ENCODE results near the gene KIF15. TPM values are rescaled to one million over a fixed set of nuclear protein-coding genes. Genes with fewer than 3 reads are reported as not detected.

The KIF15 gene
- polyA plus RNA-seq, 1 donor from 2014 or later, result 5.8 TPM

DNA sequence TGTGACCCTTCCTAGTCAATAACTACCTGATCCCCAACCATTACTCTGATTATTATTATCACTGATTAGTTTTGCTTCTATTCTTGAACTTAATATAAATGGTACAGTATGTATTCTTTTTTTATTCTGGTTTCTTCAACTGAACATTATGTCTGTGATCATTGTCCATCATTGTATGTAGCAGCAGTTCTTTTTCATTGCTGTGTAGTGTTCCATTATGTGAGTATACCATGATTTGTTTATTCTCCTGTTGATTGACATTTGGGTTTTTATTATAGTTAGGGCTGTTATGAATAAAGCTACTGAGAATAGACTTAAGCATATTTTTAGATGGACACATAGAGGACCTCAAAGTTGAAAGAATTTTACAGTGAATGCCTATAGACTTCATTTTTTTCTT is 2.7 kb downstream of the KIF15 start:
- Histone ChIP-seq H3K36me3 (ENCODE audit: insufficient read depth, low read length) (no peaks in the 10 kb centered on the region), H3K27me3 (ENCODE audit: insufficient read depth, low read depth, low read length) (no peaks in the 10 kb centered on the region), H3K9me3 (ENCODE audit: low read length) (no peaks in the 10 kb centered on the region), H3F3A (ENCODE audit: insufficient read depth, low read length, poor library complexity, severe bottlenecking) (no peaks in the 10 kb centered on the region), H4K20me1 (ENCODE audit: insufficient read depth) (no peaks in the 10 kb centered on the region), H3K4me3 (ENCODE audit: low read length) (no peak overlapping the region), H3K9ac (ENCODE audit: low read length) (no peak overlapping the region), H2AFZ (ENCODE audit: low read depth, low read length) (no peak overlapping the region), H3K4me2 (ENCODE audit: low read length) (no peak overlapping the region), H3K79me2 (replicated peaks; ENCODE audit: insufficient read depth, low read length) (peaks cover 21% of the 10 kb centered on the region), H3K9me2 (ENCODE audit: insufficient read depth, low read length) (no peaks in the 10 kb centered on the region), H3K27ac (ENCODE audit: low read length) (no peak overlapping the region)
- TF ChIP-seq, protein P1, sequence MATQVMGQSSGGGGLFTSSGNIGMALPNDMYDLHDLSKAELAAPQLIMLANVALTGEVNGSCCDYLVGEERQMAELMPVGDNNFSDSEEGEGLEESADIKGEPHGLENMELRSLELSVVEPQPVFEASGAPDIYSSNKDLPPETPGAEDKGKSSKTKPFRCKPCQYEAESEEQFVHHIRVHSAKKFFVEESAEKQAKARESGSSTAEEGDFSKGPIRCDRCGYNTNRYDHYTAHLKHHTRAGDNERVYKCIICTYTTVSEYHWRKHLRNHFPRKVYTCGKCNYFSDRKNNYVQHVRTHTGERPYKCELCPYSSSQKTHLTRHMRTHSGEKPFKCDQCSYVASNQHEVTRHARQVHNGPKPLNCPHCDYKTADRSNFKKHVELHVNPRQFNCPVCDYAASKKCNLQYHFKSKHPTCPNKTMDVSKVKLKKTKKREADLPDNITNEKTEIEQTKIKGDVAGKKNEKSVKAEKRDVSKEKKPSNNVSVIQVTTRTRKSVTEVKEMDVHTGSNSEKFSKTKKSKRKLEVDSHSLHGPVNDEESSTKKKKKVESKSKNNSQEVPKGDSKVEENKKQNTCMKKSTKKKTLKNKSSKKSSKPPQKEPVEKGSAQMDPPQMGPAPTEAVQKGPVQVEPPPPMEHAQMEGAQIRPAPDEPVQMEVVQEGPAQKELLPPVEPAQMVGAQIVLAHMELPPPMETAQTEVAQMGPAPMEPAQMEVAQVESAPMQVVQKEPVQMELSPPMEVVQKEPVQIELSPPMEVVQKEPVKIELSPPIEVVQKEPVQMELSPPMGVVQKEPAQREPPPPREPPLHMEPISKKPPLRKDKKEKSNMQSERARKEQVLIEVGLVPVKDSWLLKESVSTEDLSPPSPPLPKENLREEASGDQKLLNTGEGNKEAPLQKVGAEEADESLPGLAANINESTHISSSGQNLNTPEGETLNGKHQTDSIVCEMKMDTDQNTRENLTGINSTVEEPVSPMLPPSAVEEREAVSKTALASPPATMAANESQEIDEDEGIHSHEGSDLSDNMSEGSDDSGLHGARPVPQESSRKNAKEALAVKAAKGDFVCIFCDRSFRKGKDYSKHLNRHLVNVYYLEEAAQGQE (IDR thresholded peaks at IDR 0.05; ENCODE audit: borderline replicate concordance), result no peak
- TF ChIP-seq CTCF (IDR thresholded peaks at IDR 0.05; ENCODE audit: poor library complexity, severe bottlenecking), result no peak
- no peak for TF ChIP-seq MXI1 (conservative IDR thresholded peaks at IDR 0.05; ENCODE audit: poor library complexity, severe bottlenecking)
- TF ChIP-seq POLR2AphosphoS5 (IDR thresholded peaks at IDR 0.05), result no peak
- no peak for TF ChIP-seq EZH2 (IDR thresholded peaks at IDR 0.05; ENCODE audit: borderline replicate concordance, insufficient read depth, low read length, poor library complexity, severe bottlenecking)
- TF ChIP-seq TAF1 (IDR thresholded peaks at IDR 0.05; ENCODE audit: low read depth), result no peak
- TF ChIP-seq SMC3 (conservative IDR thresholded peaks at IDR 0.05; ENCODE audit: poor library complexity), result no peak
- no peak for TF ChIP-seq EP300 (conservative IDR thresholded peaks at IDR 0.05; ENCODE audit: poor library complexity, severe bottlenecking)
- no peak for TF ChIP-seq RAD21 (conservative IDR thresholded peaks at IDR 0.05)

DNA sequence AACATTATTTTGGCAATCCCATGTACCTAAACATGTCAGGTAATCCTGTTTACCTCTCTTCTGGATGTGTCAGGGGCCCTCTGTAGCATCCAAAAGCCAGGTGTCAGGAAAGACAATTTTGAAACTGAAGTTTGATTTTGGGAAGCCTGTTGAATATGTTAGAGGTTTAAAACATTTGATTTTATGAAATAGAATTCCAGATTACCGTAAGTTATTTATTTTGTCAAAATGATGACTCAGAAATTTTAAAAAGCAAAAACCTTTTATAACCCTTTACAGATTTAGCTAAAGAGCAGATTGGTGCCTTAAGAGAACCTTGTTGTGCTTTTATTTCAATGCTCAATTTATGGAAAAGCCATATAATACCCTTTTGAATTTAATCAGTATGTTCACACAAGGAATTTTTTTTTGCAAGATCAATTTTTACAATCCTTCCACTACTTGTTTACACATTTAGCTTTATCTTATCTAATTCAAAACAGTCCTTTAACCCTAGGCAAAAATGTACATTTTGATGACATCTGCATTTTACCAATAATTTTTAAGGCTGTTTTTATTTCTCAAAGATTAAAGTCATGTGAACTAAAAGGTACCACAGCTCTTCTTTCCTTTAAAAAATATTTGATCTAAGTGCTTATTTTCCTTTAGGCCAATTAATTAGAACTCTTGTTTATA is 10.0 kb downstream of the KIF15 start:
- peaks cover 3% of the 10 kb centered on the region for H3K79me2 ChIP-seq (replicated peaks; ENCODE audit: insufficient read depth, low read length)
- no peak overlapping the region for H3K27ac ChIP-seq (ENCODE audit: low read length)
- H3F3A ChIP-seq (ENCODE audit: insufficient read depth, low read length, poor library complexity, severe bottlenecking), result no peaks in the 10 kb centered on the region
- H3K9me2 ChIP-seq (ENCODE audit: insufficient read depth, low read length), result no peaks in the 10 kb centered on the region
- no peaks in the 10 kb centered on the region for H3K9me3 ChIP-seq (ENCODE audit: low read length)
- H3K4me3 ChIP-seq (ENCODE audit: low read length), result no peak overlapping the region
- H3K27me3 ChIP-seq (ENCODE audit: insufficient read depth, low read depth, low read length), result no peaks in the 10 kb centered on the region
- no peak overlapping the region for H3K4me2 ChIP-seq (ENCODE audit: low read length)
- no peaks in the 10 kb centered on the region for H3K36me3 ChIP-seq (ENCODE audit: insufficient read depth, low read length)
- H3K9ac ChIP-seq (ENCODE audit: low read length), result no peak overlapping the region
- no peak for TF ChIP-seq MXI1 (conservative IDR thresholded peaks at IDR 0.05; ENCODE audit: poor library complexity, severe bottlenecking)
- TF ChIP-seq, protein P1 (IDR thresholded peaks at IDR 0.05; ENCODE audit: borderline replicate concordance), result no peak
- no peak for TF ChIP-seq EZH2 (IDR thresholded peaks at IDR 0.05; ENCODE audit: borderline replicate concordance, insufficient read depth, low read length, poor library complexity, severe bottlenecking)
- TF ChIP-seq POLR2AphosphoS5 (IDR thresholded peaks at IDR 0.05), result no peak
- no peak for TF ChIP-seq SMC3 (conservative IDR thresholded peaks at IDR 0.05; ENCODE audit: poor library complexity)
- no peak for TF ChIP-seq EP300 (conservative IDR thresholded peaks at IDR 0.05; ENCODE audit: poor library complexity, severe bottlenecking)
- no peak for TF ChIP-seq TAF1 (IDR thresholded peaks at IDR 0.05; ENCODE audit: low read depth)
- no peak for TF ChIP-seq CTCF (IDR thresholded peaks at IDR 0.05; ENCODE audit: poor library complexity, severe bottlenecking)
- TF ChIP-seq RAD21 (conservative IDR thresholded peaks at IDR 0.05), result no peak
- no peaks in the 10 kb centered on the region for H4K20me1 ChIP-seq (ENCODE audit: insufficient read depth)
- no peak overlapping the region for H2AFZ ChIP-seq (ENCODE audit: low read depth, low read length)

Measured in neural cell (in vitro differentiated cells).